A673 (cell line): ENCODE data around the gene LSR. TPM values are rescaled to one million over a fixed set of nuclear protein-coding genes. Genes with fewer than 3 reads are reported as not detected.

Source experiments
- BruUV-seq: library from RNA; stranded (reverse); fragments of 400-500 nt; replicated peaks from 2 replicates; lab custom pipeline; 2021; lab: Mats Ljungman, UMichigan
- CTCF ChIA-PET: fragments of 300-600 bp; sonication (Branson Sonifier 250); formaldehyde crosslinking; loops from one replicate; lab custom pipeline; 2022; ENCODE audit warnings: antibody characterized with exemption; lab: Charles Lee
- POLR2A ChIA-PET: fragments of 300-600 bp; sonication (Branson Sonifier 250); formaldehyde crosslinking; loops from one replicate; lab custom pipeline; 2022; ENCODE audit warnings: antibody characterized with exemption; ENCODE audit not compliant: low non-redundant PET; lab: Charles Lee
- DNase-seq: peaks from one replicate; pipeline ENCODE4 v3.0.0-alpha.2; 2015; ENCODE audit warnings: low spot score
- H3K27ac ChIP-seq: fragments of 200-600 bp; sonication (generic); 2 replicates; pipeline ENCODE4 v1.5.1; 2016; ENCODE audit warnings: mixed run types, low read depth, mild to moderate bottlenecking, mixed read lengths, antibody characterized with exemption, low read length; ENCODE audit not compliant: poor library complexity, severe bottlenecking
- H3K27me3 ChIP-seq: fragments of 200-600 bp; sonication (generic); replicated peaks from 2 replicates; pipeline ENCODE4 v1.6.1; 2017; ENCODE audit warnings: mixed run types, low read depth, mild to moderate bottlenecking, mixed read lengths, antibody characterized with exemption, low read length; ENCODE audit not compliant: insufficient read depth, poor library complexity
- H3K36me3 ChIP-seq: fragments of 200-600 bp; sonication (generic); 2 replicates; pipeline ENCODE4 v1.6.1; 2016; ENCODE audit warnings: mixed run types, mild to moderate bottlenecking, mixed read lengths, antibody characterized with exemption, low read length; ENCODE audit not compliant: insufficient read depth, poor library complexity, severe bottlenecking
- H3K4me1 ChIP-seq: fragments of 200-600 bp; sonication (generic); 2 replicates; pipeline ENCODE4 v1.6.1; 2017; ENCODE audit warnings: mixed run types, mild to moderate bottlenecking, mixed read lengths, antibody characterized with exemption, low read length; ENCODE audit not compliant: insufficient read depth, poor library complexity, severe bottlenecking
- H3K4me3 ChIP-seq: fragments of 200-600 bp; sonication (generic); 2 replicates; pipeline ENCODE4 v1.5.1; 2016; ENCODE audit warnings: low read depth, mixed run types, mild to moderate bottlenecking, mixed read lengths, low read length; ENCODE audit not compliant: poor library complexity, severe bottlenecking
- H3K9me3 ChIP-seq: fragments of 200-600 bp; sonication (generic); 2 replicates; pipeline ENCODE4 v1.6.1; 2016; ENCODE audit warnings: mixed run types, low read depth, mild to moderate bottlenecking, mixed read lengths, antibody characterized with exemption, low read length; ENCODE audit not compliant: poor library complexity, severe bottlenecking
- CTCF ChIP-seq: fragments of 300-800, 200-600 bp; sonication (generic); conservative IDR thresholded peaks from 2 replicates; pipeline ENCODE4 v1.5.1; 2017; ENCODE audit warnings: low read depth, mild to moderate bottlenecking, antibody characterized with exemption, low read length, moderate library complexity, mixed read lengths
- EZH2 ChIP-seq: fragments of 200-600 bp; sonication (generic); IDR thresholded peaks from 2 replicates; pipeline ENCODE4 v1.6.1; 2017; ENCODE audit warnings: borderline replicate concordance, low read depth, mild to moderate bottlenecking, mixed read lengths, antibody characterized with exemption, low read length; ENCODE audit not compliant: poor library complexity, severe bottlenecking
- intact Hi-C: fragments of 100-400 bp; cut with micrococcal nuclease; formaldehyde crosslinking; loops from one replicate; pipeline ENCODE4 v1.10.0; 2022; ENCODE audit not compliant: unreplicated experiment
- total RNA-seq: library from RNA; stranded (reverse); gene quantifications from 2 replicates; pipeline ENCODE4 v1.2.3, GENCODE V29; 2021

Gene LSR
- total RNA-seq, 1 experiment from 2014 or later = 1.9 TPM

GRCh38 chr19:35293363-35293739 lies 44.5 kb downstream of the LSR start:
- Histone ChIP-seq H3K27me3 (peaks cover 36% of the 10 kb centered on the region), H3K4me1 (no peaks in the 10 kb centered on the region), H3K4me3 (no peak overlapping the region), H3K27ac (no peak overlapping the region), H3K9me3 (no peaks in the 10 kb centered on the region), H3K36me3 (no peaks in the 10 kb centered on the region)
- ChIA-PET CTCF (no interaction called here), POLR2A (no interaction called here)
- BruUV-seq = no TSS peak
- no peak for DNase-seq
- no peak for TF ChIP-seq EZH2
- no peak for TF ChIP-seq CTCF
- intact Hi-C loops = no loop called here

- TF ChIP-seq EZH2 = no peak
- TF ChIP-seq CTCF = no peak
- BruUV-seq = no TSS peak
- H3K4me3 ChIP-seq = no peak overlapping the region
- H3K36me3 ChIP-seq = no peaks in the 10 kb centered on the region
- H3K27ac ChIP-seq = no peak overlapping the region
- H3K4me1 ChIP-seq = no peaks in the 10 kb centered on the region
- no peak for DNase-seq
- intact Hi-C loops = no loop called here
- no peaks in the 10 kb centered on the region for H3K9me3 ChIP-seq
- CTCF ChIA-PET = no interaction called here
- peaks cover 36% of the 10 kb centered on the region for H3K27me3 ChIP-seq
- POLR2A ChIA-PET = no interaction called here
Observed at GRCh38 chr19:35293808-35294207, 45.0 kb downstream of the LSR start.

- CTCF ChIA-PET = no interaction called here
- POLR2A ChIA-PET = no interaction called here
Observed at GRCh38 chr19:35294328-35294727, 45.5 kb downstream of the LSR start.

More at GRCh38 chr19:35294328-35294727, 45.5 kb downstream of the LSR start:
- no peaks in the 10 kb centered on the region for H3K36me3 ChIP-seq
- H3K4me3 ChIP-seq = no peak overlapping the region
- no peak for TF ChIP-seq EZH2
- no peak for TF ChIP-seq CTCF
- peak; percentile 29 for DNase-seq
- no peak overlapping the region for H3K27ac ChIP-seq
- no TSS peak for BruUV-seq
- H3K9me3 ChIP-seq = no peaks in the 10 kb centered on the region
- no peaks in the 10 kb centered on the region for H3K4me1 ChIP-seq
- peaks cover 36% of the 10 kb centered on the region for H3K27me3 ChIP-seq
- intact Hi-C loops = no loop called here
